ENCODE data around the gene CNNM1.

DNA sequence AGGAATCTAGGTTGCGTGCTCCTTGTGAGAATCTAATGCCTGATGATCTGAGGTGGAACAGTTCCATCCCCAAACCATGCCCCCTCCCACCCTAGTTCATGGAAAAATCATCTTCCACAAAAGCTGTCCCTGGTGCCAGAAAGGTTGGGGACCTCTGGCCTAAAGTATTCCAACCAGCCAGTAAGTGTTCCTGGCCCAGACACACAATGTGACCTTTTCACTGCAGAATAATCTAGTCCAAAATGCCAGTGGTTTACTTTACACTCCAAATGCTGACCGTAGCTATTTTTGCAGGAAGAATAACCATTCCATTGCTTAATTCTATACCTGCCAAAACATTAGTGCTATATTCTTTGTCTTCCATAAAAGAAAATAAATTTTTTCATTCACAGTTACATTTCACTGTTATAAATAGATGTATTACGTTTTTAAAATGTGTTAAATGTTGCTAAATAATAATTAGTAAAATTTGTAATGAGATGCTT is 10.4 kb downstream of the CNNM1 start:
- TF ChIP-seq, protein P1, sequence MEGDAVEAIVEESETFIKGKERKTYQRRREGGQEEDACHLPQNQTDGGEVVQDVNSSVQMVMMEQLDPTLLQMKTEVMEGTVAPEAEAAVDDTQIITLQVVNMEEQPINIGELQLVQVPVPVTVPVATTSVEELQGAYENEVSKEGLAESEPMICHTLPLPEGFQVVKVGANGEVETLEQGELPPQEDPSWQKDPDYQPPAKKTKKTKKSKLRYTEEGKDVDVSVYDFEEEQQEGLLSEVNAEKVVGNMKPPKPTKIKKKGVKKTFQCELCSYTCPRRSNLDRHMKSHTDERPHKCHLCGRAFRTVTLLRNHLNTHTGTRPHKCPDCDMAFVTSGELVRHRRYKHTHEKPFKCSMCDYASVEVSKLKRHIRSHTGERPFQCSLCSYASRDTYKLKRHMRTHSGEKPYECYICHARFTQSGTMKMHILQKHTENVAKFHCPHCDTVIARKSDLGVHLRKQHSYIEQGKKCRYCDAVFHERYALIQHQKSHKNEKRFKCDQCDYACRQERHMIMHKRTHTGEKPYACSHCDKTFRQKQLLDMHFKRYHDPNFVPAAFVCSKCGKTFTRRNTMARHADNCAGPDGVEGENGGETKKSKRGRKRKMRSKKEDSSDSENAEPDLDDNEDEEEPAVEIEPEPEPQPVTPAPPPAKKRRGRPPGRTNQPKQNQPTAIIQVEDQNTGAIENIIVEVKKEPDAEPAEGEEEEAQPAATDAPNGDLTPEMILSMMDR (IDR thresholded peaks at IDR 0.05) = no peak
- TF ChIP-seq POLR2A (IDR thresholded peaks at IDR 0.05) = no peak
